SK-N-DZ (cell line): ENCODE measurements around the gene SUSD2. TPM values are rescaled to one million over a fixed set of nuclear protein-coding genes. Genes with fewer than 3 reads are reported as not detected.
"Not testable (repeated sequence)": the region's sequence is repeated elsewhere in the genome, so short reads cannot be mapped to it uniquely, and the experiment has no call there.

Source experiments
- DNase-seq: peaks from one replicate; pipeline ENCODE4 v3.0.0-alpha.2; 2015; ENCODE audit warnings: low spot score
- polyA plus RNA-seq, 2 experiments: library from polyadenylated mRNA; depleted of rRNA; stranded (reverse); fragments of >200 nt; gene quantifications; 2 replicates each; pipeline ENCODE4 v1.2.3, GENCODE V29; 2014

The SUSD2 gene
- polyA plus RNA-seq (2014; cell fraction: cytosol; rRNA removed), result 0.53 and 0.60 TPM in 2 replicates
- polyA plus RNA-seq (2014; cell fraction: nucleus; rRNA removed), result 0.70 and 2.1 TPM in 2 replicates

GRCh38 chr22:24181088-24181995 lies at the start of gene SUSD2:
SUSD2 (plus strand) TSS chr22:24181487; CDS start chr22:24181520, 33 bp downstream.
- peak; percentile 42 for DNase-seq

GRCh38 chr22:24133187-24133965 lies 47.9 kb upstream of the SUSD2 start:
- no peak for DNase-seq

GRCh38 chr22:24134090-24134846 lies 47.0 kb upstream of the SUSD2 start:
- DNase-seq, result no peak

GRCh38 chr22:24136533-24136932 lies 44.8 kb upstream of the SUSD2 start:
- not testable (repeated sequence) for DNase-seq

- DNase-seq, result no peak
These were observed 43.7 kb upstream of the SUSD2 start for GRCh38 chr22:24137595-24137994.

- peak; percentile 47 for DNase-seq
These were observed 42.5 kb upstream of the SUSD2 start for GRCh38 chr22:24138649-24139420.

GRCh38 chr22:24140357-24140756 lies 40.9 kb upstream of the SUSD2 start:
- DNase-seq, result no peak

GRCh38 chr22:24141586-24141985 lies 39.7 kb upstream of the SUSD2 start:
- DNase-seq, result no peak

- DNase-seq, result no peak
These were observed 39.0 kb upstream of the SUSD2 start for GRCh38 chr22:24142241-24142640.

GRCh38 chr22:24142831-24143230 lies 38.5 kb upstream of the SUSD2 start:
- no peak for DNase-seq

GRCh38 chr22:24144056-24144777 lies 37.1 kb upstream of the SUSD2 start:
- DNase-seq, result no peak

- DNase-seq, result no peak
These were observed 36.6 kb upstream of the SUSD2 start for GRCh38 chr22:24144778-24145085.

- DNase-seq, result no peak
These were observed 35.7 kb upstream of the SUSD2 start for GRCh38 chr22:24145446-24146193.

- no peak for DNase-seq
These were observed 35.1 kb upstream of the SUSD2 start for GRCh38 chr22:24146194-24146616.

- no peak for DNase-seq
These were observed 34.4 kb upstream of the SUSD2 start for GRCh38 chr22:24146791-24147353.

- no peak for DNase-seq
These were observed 33.6 kb upstream of the SUSD2 start for GRCh38 chr22:24147666-24148065.

GRCh38 chr22:24148266-24149197 lies 32.8 kb upstream of the SUSD2 start:
- no peak for DNase-seq

GRCh38 chr22:24149198-24149590 lies 32.1 kb upstream of the SUSD2 start:
- DNase-seq, result no peak
